Measurements from ENCODE around the gene SMIM43.

The SMIM43 gene

DNA sequence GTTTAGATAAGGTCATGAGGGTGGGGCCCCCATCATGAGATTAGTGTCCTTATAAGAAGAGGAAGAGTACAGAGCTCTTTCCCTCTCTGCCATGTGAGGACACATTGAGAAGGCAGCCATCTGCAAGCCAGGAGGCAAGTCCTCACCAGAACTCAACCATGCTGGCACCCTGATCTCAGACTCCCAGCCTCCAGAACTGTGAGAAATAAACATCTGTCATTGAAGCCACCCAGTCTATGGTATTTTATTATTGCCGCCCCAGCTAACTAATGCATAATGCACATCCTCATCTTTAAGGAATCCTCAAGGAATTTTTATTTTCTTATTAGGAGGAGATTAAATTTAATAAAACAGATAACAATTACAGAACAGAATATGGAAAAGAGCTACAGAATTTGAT, 19.4 kb upstream of the SMIM43 start:
- H3K27me3 ChIP-seq (ENCODE audit: control insufficient read depth, insufficient read depth, low read length, poor library complexity, severe bottlenecking) = no peaks in the 10 kb centered on the region
- no peaks in the 10 kb centered on the region for H3K9me3 ChIP-seq (ENCODE audit: control insufficient read depth, low read length)
- H3K4me3 ChIP-seq (ENCODE audit: insufficient read depth, low read depth, low read length) = no peak overlapping the region
- H3K4me1 ChIP-seq (ENCODE audit: control insufficient read depth, insufficient read depth, low read length) = no peaks in the 10 kb centered on the region
- no peak overlapping the region for H3K27ac ChIP-seq (ENCODE audit: insufficient read depth, low read depth, low read length, poor library complexity, severe bottlenecking)
- H3K36me3 ChIP-seq (ENCODE audit: control insufficient read depth, insufficient read depth, low read length) = no peaks in the 10 kb centered on the region
- WGBS, 2 experiments = 83% methylated on average over 1 of the region's 1 CpG; no CpG with 5 or more reads in 1 of the 2 experiments

DNA sequence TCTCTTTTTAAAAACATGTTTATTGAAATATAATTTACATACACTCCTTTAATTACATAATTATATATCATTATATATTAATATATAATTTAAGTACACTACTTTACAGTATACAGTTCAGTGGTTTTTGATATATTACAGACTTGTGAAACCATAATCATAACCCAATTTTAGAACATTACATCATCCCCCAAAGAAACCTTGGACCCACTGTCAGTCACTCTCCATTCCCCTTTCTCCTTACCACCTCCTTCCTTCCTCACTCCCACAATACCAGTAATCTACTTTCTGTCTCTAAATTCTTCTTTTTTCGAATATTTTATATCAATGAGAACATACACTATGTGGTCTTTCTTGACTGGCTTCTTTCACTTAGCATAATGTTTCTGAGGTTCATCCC, 18.2 kb upstream of the SMIM43 start:
- H3K27ac ChIP-seq (ENCODE audit: insufficient read depth, low read depth, low read length, poor library complexity, severe bottlenecking) = no peak overlapping the region
- WGBS, 2 experiments = 89 to 95% methylated on average over 1 of the region's 1 CpG

DNA sequence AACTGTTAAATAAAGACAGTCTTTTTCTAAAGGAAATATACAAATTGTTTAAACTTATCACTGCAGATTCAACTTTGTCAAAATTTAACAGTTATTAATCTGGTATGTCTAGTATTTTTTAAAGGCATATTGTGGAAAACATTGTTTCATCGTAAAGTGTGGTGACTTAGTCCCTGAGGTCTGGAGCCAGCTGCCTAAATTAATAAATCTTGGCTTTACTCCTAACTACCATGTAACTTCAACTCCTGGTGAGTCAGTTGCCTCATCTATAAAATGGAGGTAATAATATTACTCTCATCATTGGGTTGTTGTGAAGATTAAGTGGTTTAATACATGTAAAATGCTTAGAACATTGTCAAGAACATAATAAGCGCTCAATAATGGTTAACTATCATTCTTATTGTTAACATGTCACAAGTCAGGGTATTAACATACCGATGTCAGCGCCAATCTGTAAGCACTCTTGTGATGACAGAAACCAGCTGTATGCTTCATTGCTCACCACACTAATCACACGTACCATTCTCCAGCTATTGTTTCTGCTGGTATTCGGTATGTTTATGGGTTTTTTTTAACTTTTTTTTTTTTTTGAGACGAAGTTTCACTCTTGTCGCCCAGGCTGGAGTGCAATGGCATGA, 14.1 kb upstream of the SMIM43 start:
- H3K27ac ChIP-seq (ENCODE audit: insufficient read depth, low read depth, low read length, poor library complexity, severe bottlenecking) = no peak overlapping the region

More for the DNA sequence above, 18.2 kb upstream of the SMIM43 start:
- H3K4me3 ChIP-seq (ENCODE audit: insufficient read depth, low read depth, low read length) = no peak overlapping the region
- H3K36me3 ChIP-seq (ENCODE audit: control insufficient read depth, insufficient read depth, low read length) = no peaks in the 10 kb centered on the region
- no peaks in the 10 kb centered on the region for H3K9me3 ChIP-seq (ENCODE audit: control insufficient read depth, low read length)
- no peaks in the 10 kb centered on the region for H3K4me1 ChIP-seq (ENCODE audit: control insufficient read depth, insufficient read depth, low read length)
- H3K27me3 ChIP-seq (ENCODE audit: control insufficient read depth, insufficient read depth, low read length, poor library complexity, severe bottlenecking) = no peaks in the 10 kb centered on the region

DNA sequence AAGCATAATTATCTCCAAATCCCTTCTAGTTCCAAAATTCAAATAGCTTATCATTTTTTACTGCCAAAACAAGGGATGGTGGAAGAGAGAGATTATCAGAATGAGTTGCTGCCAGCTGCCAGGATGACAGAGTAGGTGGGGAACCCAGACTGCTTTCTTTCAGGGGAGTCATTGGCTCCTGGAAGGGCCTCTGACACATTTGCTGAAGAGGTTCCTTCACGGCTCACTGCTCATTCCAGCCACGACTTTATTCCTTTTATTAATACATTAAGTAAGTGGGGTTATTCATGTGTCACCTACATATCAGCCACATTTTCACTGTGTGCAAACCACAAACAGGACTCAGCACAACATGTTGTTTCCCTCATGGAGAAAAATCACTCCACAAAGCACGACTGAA, 12.7 kb upstream of the SMIM43 start:
- Histone ChIP-seq H3K4me1 (ENCODE audit: control insufficient read depth, insufficient read depth, low read length) (no peaks in the 10 kb centered on the region), H3K9me3 (ENCODE audit: control insufficient read depth, low read length) (no peaks in the 10 kb centered on the region), H3K4me3 (ENCODE audit: insufficient read depth, low read depth, low read length) (no peak overlapping the region), H3K36me3 (ENCODE audit: control insufficient read depth, insufficient read depth, low read length) (no peaks in the 10 kb centered on the region), H3K27ac (ENCODE audit: insufficient read depth, low read depth, low read length, poor library complexity, severe bottlenecking) (no peak overlapping the region), H3K27me3 (ENCODE audit: control insufficient read depth, insufficient read depth, low read length, poor library complexity, severe bottlenecking) (no peaks in the 10 kb centered on the region)
- 85% methylated on average over 1 to 2 of the region's 3 CpGs for WGBS, 2 experiments

More for the DNA sequence above, 14.1 kb upstream of the SMIM43 start:
- H3K27me3 ChIP-seq (ENCODE audit: control insufficient read depth, insufficient read depth, low read length, poor library complexity, severe bottlenecking) = no peaks in the 10 kb centered on the region
- H3K4me3 ChIP-seq (ENCODE audit: insufficient read depth, low read depth, low read length) = no peak overlapping the region
- WGBS, 2 experiments = 92 to 96% methylated on average over 7 to 8 of the region's 8 CpGs
- H3K36me3 ChIP-seq (ENCODE audit: control insufficient read depth, insufficient read depth, low read length) = no peaks in the 10 kb centered on the region
- no peaks in the 10 kb centered on the region for H3K9me3 ChIP-seq (ENCODE audit: control insufficient read depth, low read length)
- no peaks in the 10 kb centered on the region for H3K4me1 ChIP-seq (ENCODE audit: control insufficient read depth, insufficient read depth, low read length)

DNA sequence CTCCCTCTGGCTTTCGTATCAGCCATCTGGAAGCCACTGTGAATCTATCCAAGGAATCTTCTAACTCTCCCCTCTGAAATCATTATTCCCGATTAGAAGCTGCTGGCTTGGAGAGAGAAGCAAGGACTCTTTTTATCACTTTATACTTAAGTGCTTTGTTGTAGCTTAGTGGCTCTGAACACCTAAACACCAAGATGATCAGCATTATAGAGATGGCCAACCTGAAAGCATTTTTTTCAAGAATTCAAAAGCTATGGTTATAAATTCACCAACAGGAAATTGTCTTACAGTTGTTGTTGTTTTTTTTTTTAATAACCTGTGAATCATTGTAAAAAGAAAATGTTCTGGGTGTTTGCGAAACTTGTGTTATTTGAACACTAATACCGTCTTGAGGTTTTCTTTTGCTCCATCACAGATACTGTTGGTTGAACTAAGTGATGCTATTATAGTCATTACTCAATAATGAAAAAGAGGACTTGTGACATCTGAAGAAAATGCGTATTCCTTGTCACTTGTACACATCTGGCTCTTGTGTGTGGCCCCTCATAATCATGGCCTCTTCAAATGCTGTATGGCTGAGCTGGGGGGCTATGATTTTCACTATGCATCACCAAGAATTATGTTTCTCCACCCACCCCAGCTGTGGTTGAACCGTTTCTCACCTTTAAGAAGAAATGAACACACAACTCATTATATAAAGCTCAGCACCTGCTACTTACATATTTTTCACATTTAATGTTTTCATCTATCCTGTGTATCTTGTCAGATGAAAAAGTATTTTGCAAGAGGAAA, 11.8 kb upstream of the SMIM43 start:
- H3K27me3 ChIP-seq (ENCODE audit: control insufficient read depth, insufficient read depth, low read length, poor library complexity, severe bottlenecking) = no peaks in the 10 kb centered on the region
- no peak overlapping the region for H3K27ac ChIP-seq (ENCODE audit: insufficient read depth, low read depth, low read length, poor library complexity, severe bottlenecking)
- H3K9me3 ChIP-seq (ENCODE audit: control insufficient read depth, low read length) = no peaks in the 10 kb centered on the region
- no peaks in the 10 kb centered on the region for H3K4me1 ChIP-seq (ENCODE audit: control insufficient read depth, insufficient read depth, low read length)
- 96 to 97% methylated on average over 5 to 6 of the region's 6 CpGs for WGBS, 2 experiments
- H3K4me3 ChIP-seq (ENCODE audit: insufficient read depth, low read depth, low read length) = no peak overlapping the region
- H3K36me3 ChIP-seq (ENCODE audit: control insufficient read depth, insufficient read depth, low read length) = no peaks in the 10 kb centered on the region

DNA sequence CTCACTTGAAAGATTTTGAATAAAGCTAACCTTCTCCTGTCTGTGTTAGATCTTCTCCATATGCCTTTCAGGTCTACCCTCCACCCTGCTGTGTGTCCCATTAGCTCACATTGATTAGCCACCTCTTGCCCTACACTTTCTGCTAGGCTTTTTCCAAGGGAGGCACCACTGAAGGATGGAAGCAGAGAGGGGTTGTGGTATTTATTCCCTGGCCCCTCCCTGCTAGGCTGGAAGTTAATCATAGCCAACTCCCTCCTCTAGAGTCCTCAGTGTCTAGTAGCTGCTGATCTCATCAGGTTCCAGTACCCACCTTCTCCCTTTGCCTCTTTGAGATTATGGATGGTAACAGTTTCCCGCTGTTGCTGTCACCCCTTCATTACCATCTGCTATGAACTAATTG, 8.9 kb upstream of the SMIM43 start:
- no peaks in the 10 kb centered on the region for H3K27me3 ChIP-seq (ENCODE audit: control insufficient read depth, insufficient read depth, low read length, poor library complexity, severe bottlenecking)
- 100% methylated on average over 1 of the region's 1 CpG; no CpG with 5 or more reads in 1 of the 2 experiments for WGBS, 2 experiments

DNA sequence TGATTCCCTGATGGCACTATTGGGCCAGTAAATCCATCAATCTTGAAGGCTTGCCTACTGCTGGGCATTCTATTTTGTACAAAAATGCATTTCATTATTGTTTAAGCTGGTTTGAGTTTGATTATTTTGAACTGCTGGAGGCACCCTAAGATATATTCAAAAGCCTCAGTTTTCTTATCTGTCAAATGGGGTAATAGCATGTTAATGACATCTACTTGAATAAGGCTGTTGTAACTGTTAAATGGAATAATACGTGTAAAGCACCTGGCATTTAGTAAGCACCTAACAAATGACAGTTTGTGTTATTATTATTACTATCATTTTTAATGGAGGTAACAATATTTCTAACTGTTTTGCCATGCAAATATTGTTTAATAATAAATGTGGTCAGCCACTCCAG, 6.9 kb upstream of the SMIM43 start:
- Histone ChIP-seq H3K4me3 (ENCODE audit: insufficient read depth, low read depth, low read length) (no peak overlapping the region), H3K27me3 (ENCODE audit: control insufficient read depth, insufficient read depth, low read length, poor library complexity, severe bottlenecking) (peaks cover under 1% of the 10 kb centered on the region), H3K9me3 (ENCODE audit: control insufficient read depth, low read length) (no peaks in the 10 kb centered on the region), H3K36me3 (ENCODE audit: control insufficient read depth, insufficient read depth, low read length) (no peaks in the 10 kb centered on the region), H3K27ac (ENCODE audit: insufficient read depth, low read depth, low read length, poor library complexity, severe bottlenecking) (no peak overlapping the region), H3K4me1 (ENCODE audit: control insufficient read depth, insufficient read depth, low read length) (no peaks in the 10 kb centered on the region)
- WGBS, 2 experiments = 100% methylated on average over 1 of the region's 1 CpG; no CpG with 5 or more reads in 1 of the 2 experiments

More for the DNA sequence above, 8.9 kb upstream of the SMIM43 start:
- no peaks in the 10 kb centered on the region for H3K4me1 ChIP-seq (ENCODE audit: control insufficient read depth, insufficient read depth, low read length)
- no peak overlapping the region for H3K27ac ChIP-seq (ENCODE audit: insufficient read depth, low read depth, low read length, poor library complexity, severe bottlenecking)
- H3K4me3 ChIP-seq (ENCODE audit: insufficient read depth, low read depth, low read length) = no peak overlapping the region
- no peaks in the 10 kb centered on the region for H3K9me3 ChIP-seq (ENCODE audit: control insufficient read depth, low read length)
- no peaks in the 10 kb centered on the region for H3K36me3 ChIP-seq (ENCODE audit: control insufficient read depth, insufficient read depth, low read length)

DNA sequence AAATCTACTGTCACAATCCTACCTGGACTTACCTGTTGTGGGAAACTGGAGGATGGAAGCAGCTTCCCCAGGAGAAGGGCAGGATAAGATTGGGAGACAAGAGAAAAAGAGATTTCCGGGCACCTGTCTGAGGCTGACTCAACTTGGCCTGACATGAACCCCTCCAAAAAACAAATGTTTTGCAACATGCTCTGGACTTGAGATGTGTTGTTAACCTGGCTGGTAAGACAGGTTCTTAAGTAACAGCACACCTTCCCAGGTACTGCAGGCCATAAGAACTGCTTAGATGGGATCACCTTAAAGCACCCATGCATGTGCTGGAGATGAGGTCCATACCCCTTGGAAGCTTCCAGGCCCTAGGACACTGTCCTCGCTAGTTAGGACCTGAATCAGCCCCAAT, 4.4 kb upstream of the SMIM43 start:
- peaks cover 26% of the 10 kb centered on the region for H3K27me3 ChIP-seq (ENCODE audit: control insufficient read depth, insufficient read depth, low read length, poor library complexity, severe bottlenecking)
- H3K4me3 ChIP-seq (ENCODE audit: insufficient read depth, low read depth, low read length) = no peak overlapping the region
- H3K36me3 ChIP-seq (ENCODE audit: control insufficient read depth, insufficient read depth, low read length) = no peaks in the 10 kb centered on the region
- WGBS, 2 experiments = 91% methylated on average over 2 of the region's 2 CpGs
- no peaks in the 10 kb centered on the region for H3K9me3 ChIP-seq (ENCODE audit: control insufficient read depth, low read length)
- H3K4me1 ChIP-seq (ENCODE audit: control insufficient read depth, insufficient read depth, low read length) = peaks cover 5% of the 10 kb centered on the region
- no peak overlapping the region for H3K27ac ChIP-seq (ENCODE audit: insufficient read depth, low read depth, low read length, poor library complexity, severe bottlenecking)

DNA sequence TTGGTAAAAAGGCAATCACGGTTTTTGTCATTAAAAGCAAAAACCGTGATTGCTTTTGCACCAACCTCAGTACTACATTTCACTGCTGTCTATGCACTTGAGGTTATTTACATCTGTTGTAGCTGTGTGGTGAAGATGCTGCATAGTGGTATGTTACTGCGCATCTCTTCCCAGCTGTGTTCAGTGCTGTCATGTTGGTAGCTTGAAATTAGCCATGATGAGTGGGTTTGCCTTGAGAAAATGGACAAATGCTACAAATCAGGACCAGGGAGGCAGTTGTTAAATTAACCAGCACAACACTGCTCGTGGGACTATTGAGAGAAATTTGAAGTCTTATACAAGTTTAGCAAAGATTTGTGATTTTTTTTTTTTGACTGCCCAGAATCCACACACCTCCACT, 2.2 kb upstream of the SMIM43 start:
- 92 to 94% methylated on average over 3 to 4 of the region's 4 CpGs for WGBS, 2 experiments
- Histone ChIP-seq H3K27ac (ENCODE audit: insufficient read depth, low read depth, low read length, poor library complexity, severe bottlenecking) (no peak overlapping the region), H3K36me3 (ENCODE audit: control insufficient read depth, insufficient read depth, low read length) (no peaks in the 10 kb centered on the region), H3K4me1 (ENCODE audit: control insufficient read depth, insufficient read depth, low read length) (peaks cover 5% of the 10 kb centered on the region), H3K4me3 (ENCODE audit: insufficient read depth, low read depth, low read length) (no peak overlapping the region), H3K9me3 (ENCODE audit: control insufficient read depth, low read length) (no peaks in the 10 kb centered on the region), H3K27me3 (ENCODE audit: control insufficient read depth, insufficient read depth, low read length, poor library complexity, severe bottlenecking) (peaks cover 48% of the 10 kb centered on the region)

DNA sequence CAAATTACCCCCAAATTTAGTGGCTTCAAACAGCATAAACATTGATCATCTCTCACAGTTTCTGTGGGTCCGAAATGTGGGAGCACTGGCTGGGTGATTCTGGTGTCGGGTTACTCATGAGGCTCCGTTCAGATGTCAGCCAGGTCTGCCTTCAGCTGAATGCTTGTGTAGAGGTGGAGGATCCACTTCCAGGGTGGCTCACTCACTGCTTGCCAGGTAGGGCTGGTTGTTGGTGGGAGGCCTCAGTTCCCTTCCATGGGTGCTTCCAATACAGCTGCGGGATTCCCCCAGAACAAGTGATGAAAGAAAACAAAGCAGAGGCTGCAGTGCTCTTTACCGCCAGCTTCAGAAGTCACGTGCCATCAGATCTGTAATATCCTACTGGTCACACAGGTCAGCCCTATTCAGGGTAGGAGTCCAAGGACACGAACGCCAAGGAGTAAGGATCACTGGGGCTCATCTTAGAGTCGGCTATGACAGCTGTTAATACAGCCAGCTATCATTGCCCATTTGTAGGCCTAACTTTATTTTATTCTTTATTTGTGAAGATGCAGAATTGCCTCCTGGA, 1.1 kb upstream of the SMIM43 start:
- Histone ChIP-seq H3K27ac (ENCODE audit: insufficient read depth, low read depth, low read length, poor library complexity, severe bottlenecking) (no peak overlapping the region), H3K9me3 (ENCODE audit: control insufficient read depth, low read length) (no peaks in the 10 kb centered on the region), H3K4me3 (ENCODE audit: insufficient read depth, low read depth, low read length) (no peak overlapping the region), H3K27me3 (ENCODE audit: control insufficient read depth, insufficient read depth, low read length, poor library complexity, severe bottlenecking) (peaks cover 48% of the 10 kb centered on the region), H3K36me3 (ENCODE audit: control insufficient read depth, insufficient read depth, low read length) (no peaks in the 10 kb centered on the region), H3K4me1 (ENCODE audit: control insufficient read depth, insufficient read depth, low read length) (peaks cover 5% of the 10 kb centered on the region)
- WGBS, 2 experiments = 54 to 65% methylated on average over 9 of the region's 9 CpGs

All from ectodermal cell (in vitro differentiated cells).